GM19452 (cell line): Measurements from ENCODE around the gene CPVL.

Experiments used
- ATAC-seq: cut with Tn5 transposase; IDR thresholded peaks from one replicate; pipeline ENCODE4 v1.9.1; 2021; ENCODE audit not compliant: unreplicated experiment

CPVL gene

DNA sequence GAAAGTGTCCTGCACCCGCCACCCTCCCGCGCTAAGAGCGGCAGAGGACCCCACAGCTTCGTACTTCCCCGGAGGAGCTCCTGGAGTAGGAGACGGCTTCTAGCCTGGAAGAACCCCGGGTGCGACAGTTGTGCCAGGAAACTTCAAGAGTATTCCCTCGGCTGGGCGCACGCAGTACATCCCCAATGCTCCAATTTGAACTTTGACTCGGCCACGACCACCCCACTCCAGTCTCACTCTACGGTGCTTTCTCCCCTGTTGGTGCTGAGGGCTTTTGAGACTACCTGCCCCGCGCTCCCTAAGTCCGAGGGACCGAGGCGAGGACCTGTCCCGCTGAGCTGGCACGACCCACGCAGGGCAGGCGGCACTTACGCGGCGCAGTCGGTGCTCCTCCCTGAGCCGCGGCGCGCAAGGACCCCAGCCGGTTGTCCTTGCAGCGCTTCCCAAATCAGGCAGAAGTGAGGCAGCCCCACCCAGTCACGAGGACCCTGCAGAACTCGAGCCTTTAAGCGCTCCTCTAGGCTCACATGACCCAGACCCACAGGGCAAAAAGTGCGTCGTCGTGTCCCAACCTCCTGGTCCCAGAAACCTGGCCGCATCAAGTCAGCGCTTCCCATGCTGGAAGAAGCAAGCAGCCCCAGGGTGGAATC lies at the start of gene CPVL:
CPVL (minus strand) TSS at position 481 of the 650 bp plus-strand sequence. CDS start 25,476 bp downstream, outside the sequence.
- no peak for ATAC-seq

- no peak for ATAC-seq
These were observed 48.5 kb upstream of the CPVL start, which contains the start of gene CHN2 for GRCh38 chr7:29194594-29195427. CHN2 (plus strand) TSS chr7:29194775.

- no peak for ATAC-seq
These were observed 47.9 kb upstream of the CPVL start for GRCh38 chr7:29194206-29194593.

DNA sequence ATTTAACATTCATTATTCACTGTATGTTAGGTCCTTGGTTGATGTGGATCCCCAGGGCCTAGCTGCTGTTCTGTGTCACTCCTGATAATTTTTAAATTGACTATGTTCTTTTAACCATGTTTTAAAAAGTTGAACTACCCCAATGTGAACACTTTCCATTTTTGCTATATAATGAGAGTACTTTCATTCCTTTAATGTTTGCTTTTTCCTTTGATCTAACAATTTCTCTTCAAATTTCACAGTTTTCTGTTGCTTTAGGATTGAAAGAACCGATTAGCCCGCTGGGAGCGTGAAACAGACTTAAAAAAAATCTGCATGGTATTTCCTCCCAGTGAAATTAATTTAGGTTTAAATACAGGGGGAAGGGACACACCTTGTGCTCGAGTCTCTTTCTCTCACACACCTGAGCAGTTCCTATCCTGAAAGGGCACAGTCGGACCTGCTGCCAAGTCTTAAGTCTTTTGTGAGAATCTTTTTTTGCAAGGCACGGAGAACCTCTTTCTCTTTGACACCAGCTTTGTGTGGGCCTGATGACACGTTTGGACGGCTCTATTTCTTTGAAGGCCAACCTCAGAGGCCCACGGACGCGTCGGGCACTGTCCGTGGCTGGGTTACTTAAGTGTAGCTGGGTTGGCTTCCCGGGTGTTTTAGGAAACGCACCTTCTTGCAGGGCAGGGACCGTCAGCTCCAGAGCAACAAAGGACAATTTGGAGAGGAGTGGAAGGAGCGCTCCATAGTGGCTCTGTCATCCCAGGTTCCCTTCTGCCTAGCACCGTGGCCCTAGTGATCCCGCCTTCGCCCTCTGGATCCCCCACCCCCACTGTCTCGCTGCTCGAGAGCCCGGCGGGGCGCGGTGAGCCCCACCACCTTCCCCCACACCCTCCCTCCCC lies 47.2 kb upstream of the CPVL start:
- no peak for ATAC-seq

DNA sequence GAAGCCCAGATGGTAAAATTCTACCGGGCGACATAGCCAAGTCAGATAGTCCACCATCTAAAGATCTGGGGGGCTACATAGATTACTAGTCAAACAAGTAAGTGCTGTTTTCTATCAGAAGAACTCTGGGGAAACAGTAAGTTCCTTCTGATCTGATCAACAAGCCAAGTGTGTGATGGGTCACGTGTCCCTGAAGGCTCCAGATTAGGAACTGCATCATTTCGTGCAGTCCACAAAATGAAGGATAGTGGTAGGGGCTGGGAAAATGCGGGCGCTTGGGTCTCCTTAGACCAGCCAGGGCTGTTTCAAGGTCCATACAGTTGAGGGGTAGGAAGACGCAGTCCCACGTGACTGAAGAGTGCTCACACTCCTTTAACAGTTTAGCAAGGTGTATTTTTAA lies 46.5 kb upstream of the CPVL start:
- no peak for ATAC-seq

DNA sequence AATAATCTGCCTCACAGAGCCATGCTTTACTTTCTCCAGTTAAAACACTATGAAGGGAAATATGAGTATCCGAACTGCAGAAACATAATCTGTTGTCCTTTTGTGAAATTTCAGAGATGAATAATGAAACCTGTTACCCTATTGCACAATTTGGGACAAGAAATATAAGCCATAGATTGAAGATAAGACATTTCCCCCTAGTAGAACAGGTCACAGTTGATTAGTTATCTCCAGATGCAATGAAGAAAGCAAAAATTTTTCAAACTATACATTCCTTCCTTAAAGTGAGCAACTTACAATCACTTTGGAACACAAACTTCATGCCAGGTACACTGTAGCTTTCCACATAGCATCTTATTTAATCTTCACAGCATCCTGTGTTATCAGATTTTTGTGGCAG lies 46.0 kb upstream of the CPVL start:
- ATAC-seq, result no peak

DNA sequence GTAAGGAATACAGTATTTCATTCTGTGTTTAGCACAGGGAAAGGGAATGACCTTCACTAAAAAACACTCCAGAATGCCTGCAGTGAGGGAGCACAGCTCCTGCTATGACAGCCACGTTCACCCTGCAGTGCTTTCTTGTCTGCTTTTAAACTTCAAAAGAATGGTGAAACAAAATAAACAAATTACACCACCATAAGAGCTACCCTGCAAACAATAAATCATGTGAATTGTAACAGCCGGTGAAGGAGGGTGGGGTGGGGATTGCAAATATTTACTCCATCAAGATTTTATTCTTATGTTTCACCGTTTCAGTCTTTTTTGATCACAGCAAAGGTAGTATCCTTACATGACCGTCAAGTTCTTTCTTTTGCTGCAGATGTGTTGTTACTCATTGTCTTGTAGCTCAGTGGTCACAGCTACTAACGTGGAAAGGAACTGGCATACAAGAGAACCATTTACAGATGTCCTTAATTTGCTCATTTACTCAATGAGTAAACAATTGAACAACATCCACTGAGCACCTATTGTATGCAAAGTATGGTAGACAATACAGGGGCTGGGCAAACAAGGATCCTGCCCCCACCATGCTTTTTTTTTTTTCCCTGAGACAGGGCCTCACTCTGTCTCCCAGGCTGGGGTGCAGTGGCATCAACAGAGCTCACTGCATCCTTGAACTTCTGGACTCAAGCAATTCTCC lies 44.2 kb upstream of the CPVL start:
- ATAC-seq, result no peak

DNA sequence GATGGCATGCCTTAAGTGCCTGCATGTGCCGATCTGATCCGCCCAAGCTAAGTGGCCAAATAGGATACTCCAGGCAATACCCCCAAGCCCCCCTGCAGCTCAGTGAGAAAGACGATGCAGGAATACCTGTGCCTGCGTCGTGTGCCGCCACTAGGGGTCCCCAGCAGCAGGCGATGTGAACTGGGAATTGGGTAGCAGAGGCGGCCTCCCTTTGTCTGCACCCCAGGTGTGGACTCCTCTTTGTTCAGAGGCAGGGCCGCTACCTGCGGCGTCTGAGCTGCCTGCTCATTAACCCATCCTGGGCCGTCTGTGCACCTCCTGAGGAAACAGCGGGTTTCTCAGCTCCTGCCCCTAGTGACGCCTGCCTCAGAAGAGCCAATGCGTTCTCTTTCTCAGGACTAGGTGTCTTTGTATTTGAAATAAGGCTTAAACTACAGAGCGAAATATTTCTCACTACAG lies 43.4 kb upstream of the CPVL start:
- no peak for ATAC-seq

DNA sequence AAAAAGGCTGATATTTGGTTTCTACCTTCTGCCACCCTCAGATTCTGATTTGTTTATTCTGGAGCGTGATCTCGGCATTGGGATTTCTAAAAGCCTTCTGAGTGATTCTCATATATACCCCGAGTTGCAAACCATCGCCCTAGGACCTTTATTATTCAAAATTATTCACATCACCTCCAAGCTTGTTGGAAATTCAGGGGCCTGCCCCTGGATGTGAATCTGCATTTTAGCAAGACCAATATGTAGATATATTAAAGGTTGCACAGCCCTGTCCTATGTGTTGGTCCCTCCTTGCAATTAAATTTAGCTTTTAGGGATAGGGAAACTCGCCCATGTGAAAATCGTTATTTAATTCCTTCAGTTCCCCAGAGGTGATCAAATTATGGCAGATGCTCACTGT lies 39.3 kb upstream of the CPVL start:
- no peak for ATAC-seq

- no peak for ATAC-seq
These were observed 38.3 kb upstream of the CPVL start for GRCh38 chr7:29184599-29184998.

DNA sequence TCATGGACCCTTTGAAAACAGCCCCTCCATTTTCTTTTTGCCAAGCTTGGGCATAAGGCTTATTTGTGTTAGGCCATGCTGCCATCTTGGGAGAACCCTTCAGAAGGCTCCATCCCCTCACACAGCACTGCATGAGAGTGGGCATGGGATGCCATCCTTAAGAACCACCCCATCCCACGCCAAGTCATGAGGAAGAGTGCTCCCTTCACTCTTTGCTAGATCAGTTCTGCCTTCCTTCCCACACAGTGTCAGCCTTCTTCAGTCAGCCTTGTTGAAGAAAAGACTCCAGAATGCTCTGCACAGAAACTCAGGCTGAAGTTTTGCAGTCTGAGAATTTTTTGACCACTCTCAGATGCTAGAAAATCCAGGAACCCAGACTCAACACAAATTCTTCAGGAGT lies 32.8 kb upstream of the CPVL start:
- ATAC-seq, result no peak

DNA sequence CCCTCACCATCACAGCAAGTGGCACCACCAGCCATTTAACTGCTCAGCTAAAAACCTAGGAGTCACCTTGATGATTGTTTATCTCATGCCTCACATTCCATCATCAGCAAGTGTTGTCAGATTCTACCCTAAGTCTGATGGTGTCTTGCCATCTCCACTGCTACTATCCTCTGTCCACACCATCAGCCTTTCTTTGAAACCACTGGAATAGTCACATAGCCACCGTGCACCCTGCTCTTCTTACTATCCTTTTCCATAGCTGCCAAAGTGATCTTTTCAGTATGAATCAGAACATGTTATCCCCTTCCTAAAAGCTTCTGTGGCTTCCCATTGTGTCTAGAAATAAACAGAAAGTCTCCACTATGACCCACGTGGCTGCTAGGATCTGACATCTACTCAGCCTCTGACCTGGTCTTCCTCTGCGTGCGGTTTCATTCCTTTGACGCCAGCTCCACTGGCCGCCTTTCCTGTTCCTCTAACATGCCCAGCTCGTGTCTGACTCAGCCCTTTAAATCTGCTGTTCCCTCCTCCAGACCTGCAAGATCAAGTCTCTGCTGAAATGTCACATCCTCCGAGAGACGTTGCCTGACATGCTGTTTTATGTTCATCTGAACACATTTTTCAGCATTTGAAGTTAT lies 31.7 kb upstream of the CPVL start:
- no peak for ATAC-seq

DNA sequence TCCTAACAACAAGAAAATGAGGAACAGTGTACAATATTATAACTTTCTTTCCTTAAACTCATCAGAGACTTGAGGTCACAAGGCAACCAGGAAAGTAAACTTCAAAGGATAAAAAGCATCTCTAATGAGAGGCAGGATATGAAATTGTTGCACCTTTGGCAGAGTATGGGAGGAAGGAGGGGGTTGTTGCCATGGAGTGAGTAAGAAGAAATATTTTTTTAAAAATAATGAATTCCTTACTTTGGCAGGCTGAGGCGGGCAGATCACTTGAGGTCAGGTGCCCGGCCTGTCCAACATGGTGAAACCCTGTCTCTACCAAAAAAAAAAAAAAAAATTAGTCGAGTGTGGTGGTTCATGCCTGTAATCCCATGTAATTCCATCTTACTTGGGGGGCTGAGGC lies 27.1 kb upstream of the CPVL start:
- no peak for ATAC-seq

DNA sequence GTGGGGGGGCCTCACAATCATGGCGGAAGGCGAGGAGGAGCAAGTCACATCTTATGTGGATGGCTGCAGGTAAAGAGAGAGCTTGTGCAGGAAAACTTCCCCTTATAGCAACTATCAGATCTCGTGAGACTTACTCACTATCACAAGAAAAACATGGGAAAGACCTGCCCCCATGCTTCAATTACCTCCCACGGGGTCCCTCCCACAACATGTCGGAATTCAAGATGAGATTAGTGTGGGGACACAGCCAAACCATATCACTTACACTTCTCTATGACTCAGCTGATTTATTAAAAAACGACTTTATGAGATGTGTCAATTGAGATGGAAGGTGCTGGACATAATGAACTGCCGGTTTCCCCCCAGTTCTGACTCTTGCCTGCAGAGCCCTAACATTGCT lies 24.4 kb upstream of the CPVL start:
- no peak for ATAC-seq

- ATAC-seq, result no peak
These were observed 21.4 kb upstream of the CPVL start for GRCh38 chr7:29167721-29168120.

DNA sequence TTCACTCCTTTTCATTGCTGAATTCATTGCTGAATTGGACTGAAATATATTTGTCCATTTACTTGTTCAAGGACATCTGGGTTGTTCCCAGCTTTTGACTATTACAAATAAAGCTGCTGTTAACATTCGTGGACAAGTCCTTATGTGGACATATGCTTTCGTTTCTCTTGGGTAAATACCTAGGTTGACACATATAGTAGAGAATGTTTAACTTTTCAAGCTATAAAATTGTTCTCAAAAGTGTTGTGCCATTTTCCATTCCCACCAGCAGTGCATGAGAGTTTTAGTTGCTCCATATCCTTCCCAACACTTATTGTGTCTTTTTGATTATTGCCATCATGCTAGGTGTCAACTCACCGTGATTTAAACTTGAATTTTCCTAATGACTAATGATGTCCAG lies 17.5 kb upstream of the CPVL start:
- no peak for ATAC-seq

DNA sequence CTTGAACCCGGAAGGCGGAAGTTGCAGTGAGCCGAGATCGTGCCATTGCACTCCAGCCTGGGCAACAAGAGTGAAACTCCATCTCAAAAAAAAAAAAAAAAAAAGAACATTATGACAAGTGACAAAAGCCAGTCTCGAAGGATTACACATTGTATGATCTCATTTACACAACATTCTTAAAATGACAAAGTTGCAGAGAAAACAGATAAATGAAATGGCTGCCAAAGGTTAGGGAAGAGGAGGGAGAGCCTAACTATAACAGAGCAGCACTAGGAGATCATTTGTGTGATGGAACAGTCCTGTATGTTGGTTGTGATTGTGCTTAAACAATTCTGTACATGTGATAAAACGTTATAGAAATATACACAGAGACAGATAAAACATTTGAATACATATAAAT lies 16.2 kb upstream of the CPVL start:
- no peak for ATAC-seq

GRCh38 chr7:29161231-29161630 lies 14.9 kb upstream of the CPVL start:
- no peak for ATAC-seq

DNA sequence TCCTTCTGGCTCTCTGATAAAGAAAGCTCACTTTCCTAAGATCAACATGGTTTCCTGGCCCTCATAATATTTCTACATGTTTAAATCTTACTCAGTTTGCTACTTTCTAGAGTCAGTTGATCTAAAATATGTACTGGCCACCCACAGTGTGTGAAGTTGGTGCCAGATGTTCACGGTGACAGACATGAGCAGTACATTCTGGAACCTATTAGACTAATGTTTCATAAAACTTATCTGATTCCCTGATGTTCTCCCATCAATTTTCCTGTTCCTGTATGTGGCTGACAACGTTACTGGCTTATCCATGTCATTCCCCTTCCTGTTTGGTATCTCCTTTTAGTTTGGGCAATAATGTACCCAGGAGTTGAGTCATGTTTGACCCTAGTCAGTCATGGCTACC lies 13.7 kb upstream of the CPVL start:
- ATAC-seq, result no peak

DNA sequence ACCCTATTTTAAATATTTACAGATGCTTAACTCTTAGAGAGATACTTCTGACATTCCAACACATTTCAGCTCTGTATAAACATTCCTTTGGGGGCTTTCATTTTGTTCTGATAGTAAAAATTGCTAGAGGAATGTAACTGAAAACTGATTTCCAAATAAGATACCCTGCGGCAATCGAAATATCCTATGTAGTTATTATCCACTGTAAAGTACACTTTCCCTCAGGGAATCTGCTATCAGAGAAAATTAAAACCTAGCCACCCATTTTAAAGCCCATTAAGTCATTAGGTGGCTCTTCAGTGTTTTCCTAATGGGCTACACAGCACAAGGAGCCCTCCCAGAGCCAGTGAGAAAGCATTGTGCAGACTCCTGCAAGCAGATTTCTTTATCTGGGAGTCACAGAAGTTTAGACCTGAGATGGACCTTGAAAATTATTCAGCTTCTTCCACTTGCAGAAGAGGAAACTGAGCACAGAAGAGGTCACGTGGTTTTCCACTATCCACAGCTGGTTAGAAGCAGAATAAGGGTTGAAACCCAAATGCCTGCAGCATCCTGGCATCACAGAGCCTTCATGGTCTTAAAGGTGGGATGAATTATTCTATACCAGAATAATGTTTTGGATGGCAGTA lies 12.6 kb upstream of the CPVL start:
- no peak for ATAC-seq
